SKM-1 treated with dmso at 0.1 percent for 144 hours (cell line): ENCODE data around the gene LAMB3.

Experiments
- DNase-seq: peaks from one replicate; lab custom pipeline; 2025; ENCODE audit not compliant: unreplicated experiment; lab: John Stamatoyannopoulos, UW

LAMB3 gene

DNA sequence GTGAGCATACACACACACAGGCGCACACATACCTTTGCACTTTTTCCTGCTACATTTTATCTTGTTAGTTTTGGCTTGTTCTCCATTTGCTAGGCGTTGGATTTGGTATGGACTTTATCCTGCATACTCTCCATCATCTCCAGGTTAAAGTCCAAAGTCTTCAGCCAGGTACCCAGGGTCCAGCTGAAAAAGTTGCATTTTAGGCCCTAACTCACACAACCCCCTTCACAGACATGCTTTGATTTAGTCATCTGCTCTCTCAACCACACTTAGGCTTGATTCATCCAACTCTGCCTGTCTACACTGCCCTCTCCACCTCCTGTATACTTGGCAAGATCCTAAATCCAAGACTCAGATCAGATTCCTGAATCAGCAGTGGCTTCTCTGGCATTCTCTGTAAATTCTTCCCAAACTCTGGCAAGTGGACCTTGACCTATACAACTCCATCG is 10.7 kb upstream of the LAMB3 start:
- DNase-seq, result no peak

DNA sequence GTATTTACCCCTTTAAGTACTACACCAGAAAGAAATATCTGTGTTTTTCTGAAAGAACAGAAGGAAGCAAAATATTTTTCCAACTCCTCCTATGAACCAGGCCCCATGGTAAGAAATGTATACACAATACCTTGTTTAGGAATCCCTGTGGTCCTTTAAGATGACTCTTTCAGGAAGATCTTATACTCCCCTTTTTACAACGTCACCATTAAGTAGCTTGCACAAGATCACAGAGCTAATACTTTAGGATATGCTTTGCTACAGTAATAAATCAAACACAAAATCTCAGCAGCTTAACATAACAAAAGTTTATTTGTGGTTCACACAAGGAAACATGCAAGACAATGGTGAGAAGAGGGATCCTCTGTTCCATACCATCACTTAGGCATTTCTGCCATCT is 8.8 kb upstream of the LAMB3 start:
- DNase-seq, result no peak

DNA sequence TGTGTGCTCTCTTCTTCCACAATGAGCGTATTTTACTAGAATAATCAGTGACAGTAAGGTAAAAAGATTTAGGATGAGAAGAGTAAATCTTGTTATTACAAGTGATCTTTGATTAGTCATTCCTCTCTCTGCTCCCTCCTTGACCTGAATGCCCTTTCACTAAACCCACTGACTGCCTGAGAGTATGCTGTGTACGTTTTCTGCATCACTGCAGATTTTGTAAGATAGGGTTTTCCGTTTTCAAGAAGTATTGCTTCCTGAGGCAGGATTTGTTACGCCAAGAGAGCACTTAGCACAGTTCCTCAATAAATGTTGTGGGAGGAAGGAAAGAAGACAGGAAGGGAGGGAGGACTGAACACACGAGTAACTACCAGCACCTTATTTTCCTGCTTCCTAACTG is 7.7 kb upstream of the LAMB3 start:
- DNase-seq, result peak; percentile 93

DNA sequence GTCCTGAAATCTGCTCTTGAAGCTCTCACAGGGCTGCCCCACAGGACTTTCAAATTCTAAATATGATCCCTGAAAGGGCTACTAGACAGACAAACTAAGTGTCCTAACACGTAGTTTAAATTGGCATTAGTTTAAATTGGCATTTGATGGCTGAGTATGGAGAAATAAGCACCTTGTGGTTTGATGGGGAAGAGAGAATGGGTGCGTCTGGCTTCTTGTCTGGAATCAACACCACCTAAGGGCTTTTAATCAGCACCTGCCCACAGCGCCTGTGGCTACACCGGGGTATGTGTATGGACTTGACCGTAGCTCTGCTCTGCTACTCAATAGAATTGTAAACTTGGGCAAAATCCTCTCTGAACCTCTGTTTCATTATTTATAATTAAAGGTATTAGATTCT is 5.7 kb upstream of the LAMB3 start:
- DNase-seq, result no peak

DNA sequence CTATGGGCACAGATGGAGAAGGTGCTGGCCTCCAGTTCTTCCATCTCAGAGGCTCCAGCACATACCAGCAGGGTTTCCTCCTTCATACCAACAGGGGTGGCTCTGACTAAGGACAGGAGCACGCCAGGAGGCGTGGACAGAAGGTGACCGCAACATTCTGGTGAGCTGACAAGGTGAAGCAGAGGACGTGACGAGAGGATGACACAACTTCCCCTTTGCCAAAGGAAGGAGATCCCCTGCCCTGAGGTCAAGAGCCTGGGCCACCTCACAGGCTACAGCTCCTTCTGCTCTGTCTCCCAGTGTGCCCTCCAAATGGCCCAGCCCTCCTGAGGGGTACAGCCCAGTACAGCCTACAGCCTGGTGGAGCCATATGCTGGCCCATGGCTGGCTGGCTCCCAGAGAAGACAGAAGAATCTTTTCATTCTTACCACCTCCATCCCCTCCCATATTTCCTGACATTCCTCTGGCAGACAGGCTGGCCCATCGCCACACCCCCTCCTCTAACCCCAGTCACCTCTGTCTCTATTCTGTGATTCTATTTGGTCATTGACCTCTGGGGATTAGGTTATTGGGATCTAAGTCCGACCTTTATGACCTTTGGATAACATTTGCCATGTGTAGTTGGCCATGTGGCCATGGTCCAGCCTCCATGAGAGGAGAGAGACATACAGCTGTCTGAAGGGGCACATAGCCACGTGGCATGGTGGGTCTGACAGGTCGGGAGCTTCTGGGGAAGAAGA is 5.1 kb upstream of the LAMB3 start:
- DNase-seq, result peak; percentile 46

DNA sequence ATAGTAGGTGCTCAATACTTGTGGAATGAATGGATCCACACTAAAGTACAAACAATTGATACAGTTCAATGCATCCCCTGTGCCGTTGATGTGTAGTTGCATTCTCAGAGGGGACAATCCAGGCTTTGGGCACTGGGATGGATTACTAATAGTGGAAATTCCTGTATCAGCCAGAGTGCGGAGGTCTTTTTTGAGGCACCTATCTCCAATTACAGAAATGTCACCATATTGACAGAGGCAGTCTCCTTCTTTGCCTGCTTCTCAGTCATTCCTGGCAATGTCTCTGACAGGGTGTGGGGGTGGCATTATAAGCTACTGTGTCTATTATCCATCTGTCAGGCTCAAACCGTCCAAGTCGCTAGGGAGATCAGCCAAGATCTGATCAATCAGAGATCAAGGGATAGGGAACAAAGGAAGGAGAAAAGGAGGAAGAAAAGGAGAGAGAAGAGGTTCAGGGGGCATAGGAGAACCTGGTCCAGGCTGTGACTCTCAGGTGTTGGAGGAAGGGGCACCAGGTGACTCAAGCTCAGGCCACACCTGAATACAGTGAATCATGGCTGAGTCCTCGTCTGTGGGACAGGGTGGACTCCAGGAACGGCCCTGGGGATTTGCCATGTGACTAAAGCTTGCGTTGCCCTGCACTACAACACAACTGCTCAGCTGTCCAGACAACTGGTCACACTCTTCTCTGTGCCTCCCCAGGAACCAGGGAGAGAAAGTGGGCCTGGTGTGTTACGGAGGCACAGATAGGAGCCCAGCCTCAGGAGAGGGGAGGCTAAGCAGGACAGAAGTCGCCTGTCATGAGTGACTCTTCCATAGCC is 3.4 kb upstream of the LAMB3 start:
- DNase-seq, result no peak

DNA sequence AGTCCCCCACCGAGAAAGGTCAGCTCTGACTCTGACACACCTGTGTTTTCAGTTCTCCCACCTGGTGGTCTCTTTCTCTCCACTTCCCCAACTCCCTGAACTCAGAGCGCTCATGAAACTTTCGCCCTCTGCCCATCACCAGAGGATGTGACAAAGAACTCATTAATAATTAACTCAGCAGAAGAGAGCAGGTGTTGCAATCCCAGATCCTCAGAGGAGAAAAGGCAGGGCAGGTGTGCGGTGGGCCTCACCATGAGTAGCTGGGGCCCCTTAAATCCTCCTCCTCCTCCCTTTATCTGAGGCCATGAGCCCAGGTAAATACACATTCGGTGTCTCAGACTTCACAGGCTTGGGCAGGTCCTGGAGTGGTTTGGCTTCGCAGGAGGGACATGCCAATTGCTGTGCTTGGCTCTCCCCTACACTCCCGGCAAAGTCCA is 1.7 kb upstream of the LAMB3 start:
- DNase-seq, result no peak

DNA sequence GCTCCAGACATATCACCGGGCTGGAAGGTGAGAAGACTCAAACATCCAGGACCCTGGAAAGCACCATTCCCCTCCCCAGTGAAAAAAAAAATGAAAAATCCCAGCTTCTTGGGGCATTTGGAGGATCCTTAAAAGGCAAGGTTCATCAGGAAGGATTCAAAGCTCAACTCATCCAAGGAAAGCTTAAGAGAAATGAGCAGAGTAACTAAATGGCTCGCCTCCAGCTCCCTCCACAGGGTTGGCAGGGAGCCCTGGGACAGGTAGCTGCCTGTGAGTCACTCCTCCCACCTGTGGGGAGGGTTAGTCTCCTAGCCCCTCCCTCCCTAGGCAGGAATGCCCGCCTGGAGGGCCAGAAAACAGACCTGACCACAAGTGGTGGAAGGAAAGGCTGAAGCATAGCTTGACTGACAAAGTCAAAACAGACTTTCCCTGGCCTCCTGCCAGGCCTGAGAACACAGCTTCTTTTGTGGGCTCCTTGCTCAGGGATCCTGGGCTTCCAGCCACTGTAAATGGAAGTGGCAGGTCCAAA is 712 bp upstream of the LAMB3 start:
- DNase-seq, result no peak

DNA sequence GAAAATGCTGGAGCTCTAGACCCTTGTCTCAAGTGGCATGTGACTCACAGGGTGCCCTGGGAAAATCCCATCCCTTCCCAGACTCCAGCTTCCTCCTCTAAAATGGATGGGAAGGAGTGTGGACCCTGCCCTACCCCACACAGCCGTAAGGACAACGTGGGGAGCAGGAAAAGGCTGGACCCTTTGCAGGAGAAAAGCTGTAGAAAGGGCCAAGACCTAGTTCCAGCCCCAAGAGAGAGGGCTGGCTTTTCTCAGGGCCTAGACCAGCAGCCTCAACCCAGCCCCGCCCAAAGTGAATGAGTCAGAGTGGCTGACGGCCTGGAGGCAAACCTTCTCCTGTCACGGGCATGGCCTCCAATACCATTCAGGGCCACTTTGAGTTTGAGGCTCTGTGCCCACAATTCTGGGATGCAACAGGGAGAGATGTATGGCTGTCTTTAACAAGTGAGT is 1.1 kb downstream of the LAMB3 start:
- peak; percentile 53 for DNase-seq

DNA sequence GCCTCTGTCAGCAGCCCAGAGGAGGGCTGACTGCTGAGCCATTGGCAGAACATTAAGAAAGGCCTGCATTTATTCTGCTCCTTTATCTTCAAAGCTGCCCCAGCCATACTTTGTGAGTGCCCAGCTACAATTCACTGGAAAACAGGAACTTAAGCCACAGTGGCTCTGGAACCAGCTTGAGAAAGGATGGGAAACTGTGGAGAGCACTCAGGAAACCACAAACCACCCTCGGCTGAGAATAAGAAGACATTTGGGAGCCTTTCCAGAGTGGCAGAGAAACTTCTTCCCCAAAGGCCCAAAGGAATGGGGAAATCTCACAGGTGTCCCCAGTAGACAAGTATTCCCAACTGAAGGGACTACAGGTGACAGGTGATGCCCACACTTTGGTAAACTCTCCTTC is 1.8 kb downstream of the LAMB3 start:
- peak; percentile 81 for DNase-seq

DNA sequence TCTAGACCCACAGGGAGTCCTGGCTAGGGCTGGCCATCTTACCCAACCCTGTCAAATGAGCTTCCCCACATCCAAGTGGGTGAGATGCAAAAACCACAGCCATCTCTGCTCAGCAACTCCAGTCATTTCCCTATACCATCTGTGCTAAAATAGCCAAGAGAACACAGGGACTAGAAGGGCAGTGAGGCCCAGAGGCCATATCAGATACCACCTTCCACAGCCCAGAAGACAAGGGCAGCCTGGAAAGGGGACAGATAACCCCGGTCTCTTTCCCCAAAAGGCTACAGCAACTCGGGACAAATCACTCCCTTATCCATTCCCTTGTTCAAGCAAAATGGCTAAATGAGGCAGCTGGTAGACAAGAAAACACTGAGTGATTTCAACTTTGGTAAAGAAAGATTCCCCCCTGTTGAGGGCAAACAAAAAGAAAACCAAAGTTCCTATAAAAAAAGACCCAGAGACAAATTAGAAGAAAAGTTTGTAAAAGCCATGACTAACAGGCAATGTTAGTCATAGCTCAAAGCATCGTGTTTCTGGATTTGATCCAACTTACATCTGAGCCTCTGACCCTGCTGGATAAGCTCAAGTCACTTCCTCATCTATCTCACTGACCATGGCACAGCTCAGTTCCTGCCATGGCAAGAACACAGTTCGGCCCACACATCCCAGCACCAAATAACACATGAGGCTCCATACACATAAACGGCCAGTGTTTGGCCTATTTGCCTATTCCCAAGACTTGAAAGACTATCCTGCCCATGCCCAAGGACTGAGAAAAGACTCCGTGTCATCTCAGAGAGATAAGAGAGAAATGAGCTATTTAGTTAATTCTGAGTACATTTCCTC is 3.1 kb downstream of the LAMB3 start:
- DNase-seq, result peak; percentile 42

DNA sequence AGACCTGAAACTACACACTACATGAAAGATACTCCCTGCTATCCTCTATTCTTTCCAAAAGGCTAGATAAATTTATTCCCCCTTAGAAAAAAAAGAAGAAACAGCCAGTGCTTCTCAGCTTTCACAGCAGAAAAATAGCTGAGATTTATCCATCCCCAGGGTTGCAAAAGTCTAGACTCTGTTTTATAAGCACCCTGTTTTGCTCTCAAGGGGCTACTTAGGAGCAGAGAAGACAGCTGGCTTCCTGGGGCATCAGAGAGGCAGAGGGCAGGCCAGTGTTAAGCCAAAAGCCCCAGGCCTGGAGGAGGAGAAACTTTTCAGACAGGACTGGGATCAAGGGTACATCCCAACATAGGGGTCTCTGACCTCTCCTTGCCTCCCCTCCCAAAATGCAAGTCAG is 3.9 kb downstream of the LAMB3 start:
- DNase-seq, result no peak

DNA sequence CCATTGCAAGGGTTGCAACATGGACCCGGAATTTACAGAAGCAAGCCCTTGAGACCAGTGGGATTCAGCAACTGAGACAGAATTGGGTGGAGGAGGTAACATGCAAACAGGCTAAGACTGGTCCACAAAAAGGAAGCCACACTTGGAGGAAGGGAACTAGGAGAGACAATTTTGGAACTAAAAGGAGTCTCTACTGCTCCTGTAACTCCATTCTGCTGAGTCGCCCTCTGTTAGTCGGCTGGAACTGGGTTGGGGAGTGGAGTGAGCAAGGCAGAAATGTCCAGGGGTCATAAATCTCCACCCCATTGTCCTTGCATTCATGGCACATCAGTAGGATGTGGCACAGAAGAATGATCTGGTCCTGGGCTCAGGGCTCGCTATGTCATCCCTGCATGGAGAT is 5.1 kb downstream of the LAMB3 start:
- DNase-seq, result no peak

DNA sequence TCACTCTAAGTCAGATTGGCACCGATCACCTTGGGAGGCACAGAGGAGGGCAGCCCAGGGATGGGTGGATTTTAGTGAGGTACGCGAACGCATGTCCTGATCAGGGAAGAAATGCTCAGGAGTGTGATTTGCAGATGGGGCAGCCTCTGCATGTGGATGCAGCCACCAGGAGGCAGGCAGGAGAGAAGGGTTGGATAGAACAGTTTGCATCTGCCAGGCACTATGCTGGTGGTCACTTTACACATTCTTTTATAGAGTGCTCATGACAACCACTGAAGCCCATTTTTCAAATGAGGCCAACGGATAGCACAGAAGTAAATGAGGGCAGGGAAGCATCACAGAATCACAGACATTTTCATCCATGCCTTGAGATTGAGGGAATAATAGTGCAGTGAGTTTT is 5.7 kb downstream of the LAMB3 start:
- DNase-seq, result no peak

DNA sequence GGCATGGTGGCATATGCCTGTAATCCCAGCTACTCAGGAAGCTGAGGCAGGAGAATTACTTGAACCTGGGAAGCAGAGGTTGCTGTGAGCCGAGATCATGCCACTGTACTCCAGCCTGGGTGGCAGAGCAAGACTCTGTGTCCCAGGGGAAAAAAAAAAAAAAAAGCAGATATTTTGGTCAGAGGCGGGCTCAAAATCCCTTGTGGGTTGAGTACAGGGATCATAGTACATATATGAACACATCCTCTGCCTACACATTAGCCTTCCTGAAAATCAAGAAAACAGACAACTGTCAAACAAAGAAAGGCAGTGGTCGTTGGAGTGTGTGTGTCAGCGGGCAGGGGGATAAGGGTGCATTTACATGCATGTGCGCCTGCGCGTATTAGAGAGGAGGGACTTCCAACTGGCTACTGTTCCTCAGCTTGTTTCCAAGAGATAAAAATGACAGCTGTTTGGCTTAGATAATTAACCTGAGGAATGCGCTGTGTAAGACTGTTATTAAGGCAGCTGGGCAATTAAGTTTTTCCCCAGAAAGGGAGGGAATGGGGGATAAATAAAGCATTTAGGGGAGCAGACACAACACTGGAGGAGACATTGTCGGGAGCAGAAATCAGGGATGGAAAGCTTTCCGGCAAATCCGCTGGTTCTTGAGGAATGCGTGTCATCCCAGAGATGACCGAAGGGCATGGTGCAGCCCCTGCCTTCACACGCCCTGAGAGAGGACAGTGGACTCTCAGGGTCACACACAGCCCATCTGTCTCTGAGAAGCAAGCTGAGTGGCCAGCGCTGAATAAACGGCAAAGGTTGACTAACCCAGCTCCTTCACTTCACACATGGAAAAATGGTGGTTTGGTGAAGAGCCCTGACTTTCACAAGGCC is 6.4 kb downstream of the LAMB3 start:
- DNase-seq, result no peak

DNA sequence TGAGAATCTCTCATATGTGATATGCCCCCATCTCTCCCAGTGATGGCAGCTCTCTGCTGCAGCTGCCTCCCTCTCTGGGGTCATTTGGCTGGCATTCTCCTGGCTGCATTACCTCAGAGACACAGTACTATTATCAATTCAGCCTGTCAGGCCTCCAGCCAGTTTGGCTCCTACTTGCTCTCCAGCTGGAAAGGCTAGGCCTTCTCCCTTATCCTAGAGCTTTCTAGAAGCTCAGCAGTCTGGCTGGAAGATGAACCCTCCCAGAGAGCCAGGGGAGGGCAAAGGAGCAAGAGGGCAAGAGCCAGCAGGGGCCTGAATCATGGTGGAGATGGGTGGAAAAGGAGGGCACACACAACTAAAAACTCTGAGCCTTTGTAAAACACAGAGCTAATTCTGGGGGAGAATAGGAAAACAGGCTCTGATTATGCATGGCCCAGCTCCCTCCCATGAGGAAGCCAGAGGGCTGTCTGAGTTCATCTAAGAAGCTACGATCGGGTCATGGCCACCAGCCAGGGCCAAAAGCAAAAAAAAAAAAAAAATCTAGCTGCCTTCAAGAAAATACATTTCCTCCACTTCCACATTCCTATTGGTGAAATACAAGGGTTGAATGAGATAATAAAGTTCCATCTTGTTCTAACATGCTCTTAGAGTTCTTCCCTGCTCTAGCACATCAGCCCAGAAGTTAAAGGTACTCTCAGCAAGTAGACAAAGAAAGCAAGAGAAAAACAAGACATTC is 8.8 kb downstream of the LAMB3 start:
- no peak for DNase-seq

DNA sequence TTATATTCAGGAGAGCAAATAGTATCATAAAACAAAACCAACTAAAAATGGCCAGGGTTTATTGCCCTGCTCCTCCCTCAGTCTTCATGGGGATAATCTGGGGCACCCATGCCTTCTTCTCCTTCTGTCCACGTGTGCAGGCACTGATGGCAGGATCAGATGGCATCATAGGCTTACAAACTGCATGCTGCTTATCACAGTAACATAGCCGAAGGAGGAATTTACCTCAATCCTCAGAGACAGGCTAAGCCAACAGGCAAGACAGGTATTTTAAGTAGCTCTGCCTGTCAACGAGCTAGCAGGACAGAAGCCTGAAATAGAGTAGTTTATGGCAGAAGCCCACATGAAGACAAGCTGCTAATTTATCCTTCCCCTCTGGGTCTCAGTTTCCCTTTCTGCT is 9.4 kb downstream of the LAMB3 start:
- DNase-seq, result no peak

DNA sequence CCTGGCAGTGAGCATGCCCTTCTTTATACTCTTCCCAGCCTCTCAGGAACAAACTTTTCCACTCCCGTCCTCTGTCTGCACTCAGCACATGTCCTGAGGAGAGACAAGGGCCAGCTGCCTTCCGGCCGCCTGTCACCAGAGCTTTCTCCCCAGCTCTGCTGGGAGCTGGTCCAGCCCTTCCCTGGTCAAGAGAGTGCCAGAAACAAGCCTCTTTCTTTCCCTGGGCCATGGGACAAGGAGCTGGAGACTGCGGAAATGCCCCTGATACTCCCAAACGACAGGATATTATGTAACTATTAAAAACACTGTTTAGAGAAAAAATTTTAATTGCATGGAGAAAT is 10.4 kb downstream of the LAMB3 start:
- no peak for DNase-seq

DNA sequence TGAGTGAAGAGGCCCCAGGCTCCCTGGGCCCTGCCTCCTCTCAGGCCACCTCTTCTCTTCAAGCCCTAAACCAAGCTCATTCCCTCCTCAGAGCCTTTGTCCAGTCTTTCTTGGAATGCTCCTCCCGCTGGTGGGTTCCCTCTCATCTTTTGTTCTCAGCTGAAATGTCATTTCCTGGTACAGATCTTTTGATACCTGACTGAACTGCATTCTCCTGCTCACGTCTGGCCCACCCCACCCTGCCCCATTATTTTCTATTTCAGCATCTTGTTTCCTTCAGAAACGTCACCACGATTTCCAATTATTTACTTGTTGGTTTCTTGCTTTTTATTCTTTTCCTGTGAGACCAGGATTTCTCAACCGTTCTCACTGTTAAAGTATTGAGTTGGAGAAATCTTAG is 16.4 kb downstream of the LAMB3 start:
- DNase-seq, result no peak
